Caco-2 (cell line): ENCODE data around the gene NTN4. TPM values are rescaled to one million over a fixed set of nuclear protein-coding genes. Genes with fewer than 3 reads are reported as not detected.

Source experiments
- BruUV-seq: library from RNA; stranded (reverse); fragments of 400-500 nt; replicated peaks from 2 replicates; lab custom pipeline; 2021; lab: Mats Ljungman, UMichigan
- CTCF ChIA-PET: fragments of 300-600 bp; sonication (Branson Sonifier 250); formaldehyde crosslinking; loops from one replicate; lab custom pipeline; 2022; ENCODE audit warnings: antibody characterized with exemption; lab: Charles Lee
- POLR2A ChIA-PET: fragments of 300-600 bp; sonication (Branson Sonifier 250); formaldehyde crosslinking; loops from one replicate; lab custom pipeline; 2022; ENCODE audit warnings: antibody characterized with exemption; lab: Charles Lee
- DNase-seq, 2 experiments: peaks; one replicate each; pipeline versions ENCODE4 v3.0.0 to v3.0.0-alpha.2; 2020 to 2022
- H3K27me3 ChIP-seq: replicated peaks from 2 replicates; pipeline ENCODE4 v1.6.0; 2011; ENCODE audit warnings: low read length; ENCODE audit not compliant: control insufficient read depth, insufficient read depth
- H3K36me3 ChIP-seq: 2 replicates; pipeline ENCODE4 v1.5.1; 2011; ENCODE audit warnings: low read length; ENCODE audit not compliant: control insufficient read depth, insufficient read depth
- H3K4me1 ChIP-seq: fragments of 250-450 bp; sonication (Bioruptor Pico); 2 replicates; pipeline ENCODE4 v1.5.1; 2020; ENCODE audit warnings: mild to moderate bottlenecking
- H3K4me3 ChIP-seq: 2 replicates; pipeline ENCODE4 v1.5.1; 2011; ENCODE audit warnings: low read depth, mild to moderate bottlenecking, control low read depth, low read length
- H3K9me3 ChIP-seq: fragments of 250-450 bp; sonication (Bioruptor Pico); 2 replicates; pipeline ENCODE4 v1.5.1; 2020; ENCODE audit warnings: mild to moderate bottlenecking, moderate library complexity
- H3K27ac Mint-ChIP-seq: one replicate; pipeline ENCODE4 v1.8.0; 2022; ENCODE audit warnings: mixed read lengths; ENCODE audit not compliant: unreplicated experiment
- H3K27me3 Mint-ChIP-seq: one replicate; pipeline ENCODE4 v1.8.0; 2022; ENCODE audit warnings: mixed read lengths; ENCODE audit not compliant: insufficient read depth, unreplicated experiment
- H3K36me3 Mint-ChIP-seq: one replicate; pipeline ENCODE4 v1.8.0; 2022; ENCODE audit warnings: mild to moderate bottlenecking, mixed read lengths; ENCODE audit not compliant: insufficient read depth, unreplicated experiment
- H3K4me1 Mint-ChIP-seq: one replicate; pipeline ENCODE4 v1.8.0; 2022; ENCODE audit warnings: low read depth, mixed read lengths; ENCODE audit not compliant: unreplicated experiment
- H3K4me3 Mint-ChIP-seq: one replicate; pipeline ENCODE4 v1.8.0; 2022; ENCODE audit warnings: mild to moderate bottlenecking, moderate library complexity, mixed read lengths; ENCODE audit not compliant: unreplicated experiment
- H3K9me3 Mint-ChIP-seq: one replicate; pipeline ENCODE4 v1.8.0; 2022; ENCODE audit warnings: mixed read lengths; ENCODE audit not compliant: unreplicated experiment
- intact Hi-C: fragments of 100-400 bp; cut with micrococcal nuclease; formaldehyde crosslinking; loops from one replicate; pipeline ENCODE4 v1.10.0; 2022; ENCODE audit not compliant: unreplicated experiment
- total RNA-seq: library from RNA; stranded (reverse); gene quantifications from 2 replicates; pipeline ENCODE4 v1.2.3, GENCODE V29; 2022
- TF ChIP-seq, protein P1 (sequence below), 2 experiments: fragments of 200-600 bp in 1 of 2; IDR thresholded peaks; 1 replicate in 1 of 2; 2 replicates in 1 of 2; pipeline versions ENCODE4 v1.5.1 to v1.8.0; 2011 to 2022; ENCODE audit warnings: antibody characterized with exemption in 1 of 2, control low read depth in 1 of 2, inconsistent platforms in 1 of 2, low read depth in 1 of 2, low read length in 1 of 2, mild to moderate bottlenecking in 1 of 2, moderate library complexity in 1 of 2; ENCODE audit not compliant: insufficient read depth in 1 of 2, severe bottlenecking in 1 of 2, unreplicated experiment in 1 of 2

Gene NTN4
- total RNA-seq, 1 experiment from 2014 or later = 54.1 TPM

DNA sequence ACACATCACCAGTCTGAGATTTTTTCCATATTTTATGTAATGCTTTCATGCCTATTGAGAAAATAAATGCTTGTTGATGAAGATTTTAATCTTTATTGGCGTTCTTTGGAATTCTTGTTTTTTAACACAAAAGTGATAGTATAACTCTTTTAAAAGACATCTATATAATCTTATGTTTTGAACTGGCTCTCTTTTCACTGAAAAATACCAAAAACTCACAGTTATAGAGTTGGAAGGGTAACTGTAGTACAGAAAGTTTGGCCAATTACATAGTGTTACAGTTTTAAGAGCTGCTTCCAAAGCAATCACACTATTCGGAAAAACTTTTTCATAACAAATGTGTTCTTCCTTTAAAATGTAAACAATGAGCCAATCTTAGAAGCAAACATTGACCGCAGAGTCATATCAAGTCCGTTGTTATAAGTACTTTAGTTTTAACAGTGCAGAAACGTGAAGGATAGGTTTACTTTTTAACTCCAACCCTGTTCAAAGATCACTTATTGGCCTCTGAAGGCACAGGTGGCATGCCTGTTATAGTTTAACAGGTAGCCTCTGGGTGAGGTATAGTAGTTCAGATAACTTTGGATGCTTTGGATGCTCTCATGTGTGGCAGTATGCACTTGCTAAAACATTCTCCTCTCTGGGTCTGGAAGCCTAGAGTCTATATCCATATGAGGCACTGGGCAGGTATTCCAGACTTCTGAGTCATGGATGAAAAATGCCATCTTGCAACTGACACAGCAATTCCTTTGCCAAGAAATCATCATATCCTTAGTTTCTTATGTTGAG lies 12.1 kb upstream of the NTN4 start:
- Histone ChIP-seq H3K27me3 (no peaks in the 10 kb centered on the region), H3K9me3 (no peaks in the 10 kb centered on the region), H3K36me3 (no peaks in the 10 kb centered on the region), H3K4me3 (no peak overlapping the region), H3K4me1 (peaks cover 66% of the 10 kb centered on the region)
- Mint-ChIP-seq H3K27ac (peak overlapping the region; percentile 72), H3K4me1 (peaks cover 35% of the 10 kb centered on the region), H3K27me3 (no peaks in the 10 kb centered on the region), H3K4me3 (peak overlapping the region; percentile 49), H3K9me3 (no peaks in the 10 kb centered on the region), H3K36me3 (peaks cover 6% of the 10 kb centered on the region)
- POLR2A ChIA-PET = no interaction called here
- CTCF ChIA-PET = no interaction called here
- DNase-seq = peak; percentile 78 to 80
- BruUV-seq = TSS peak; percentile 86
- intact Hi-C loops = loop anchor here (1.0 to 2.0 kb wide), 2 partner anchors 11 to 36 kb away; no protein-coding TSS in a partner anchor
- TF ChIP-seq, protein P1, sequence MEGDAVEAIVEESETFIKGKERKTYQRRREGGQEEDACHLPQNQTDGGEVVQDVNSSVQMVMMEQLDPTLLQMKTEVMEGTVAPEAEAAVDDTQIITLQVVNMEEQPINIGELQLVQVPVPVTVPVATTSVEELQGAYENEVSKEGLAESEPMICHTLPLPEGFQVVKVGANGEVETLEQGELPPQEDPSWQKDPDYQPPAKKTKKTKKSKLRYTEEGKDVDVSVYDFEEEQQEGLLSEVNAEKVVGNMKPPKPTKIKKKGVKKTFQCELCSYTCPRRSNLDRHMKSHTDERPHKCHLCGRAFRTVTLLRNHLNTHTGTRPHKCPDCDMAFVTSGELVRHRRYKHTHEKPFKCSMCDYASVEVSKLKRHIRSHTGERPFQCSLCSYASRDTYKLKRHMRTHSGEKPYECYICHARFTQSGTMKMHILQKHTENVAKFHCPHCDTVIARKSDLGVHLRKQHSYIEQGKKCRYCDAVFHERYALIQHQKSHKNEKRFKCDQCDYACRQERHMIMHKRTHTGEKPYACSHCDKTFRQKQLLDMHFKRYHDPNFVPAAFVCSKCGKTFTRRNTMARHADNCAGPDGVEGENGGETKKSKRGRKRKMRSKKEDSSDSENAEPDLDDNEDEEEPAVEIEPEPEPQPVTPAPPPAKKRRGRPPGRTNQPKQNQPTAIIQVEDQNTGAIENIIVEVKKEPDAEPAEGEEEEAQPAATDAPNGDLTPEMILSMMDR (IDR thresholded peaks at IDR 0.05; ENCODE audit: insufficient read depth in 1 of 2, low read depth in 1 of 2, low read length in 1 of 2, severe bottlenecking in 1 of 2, unreplicated experiment in 1 of 2) = no peak

DNA sequence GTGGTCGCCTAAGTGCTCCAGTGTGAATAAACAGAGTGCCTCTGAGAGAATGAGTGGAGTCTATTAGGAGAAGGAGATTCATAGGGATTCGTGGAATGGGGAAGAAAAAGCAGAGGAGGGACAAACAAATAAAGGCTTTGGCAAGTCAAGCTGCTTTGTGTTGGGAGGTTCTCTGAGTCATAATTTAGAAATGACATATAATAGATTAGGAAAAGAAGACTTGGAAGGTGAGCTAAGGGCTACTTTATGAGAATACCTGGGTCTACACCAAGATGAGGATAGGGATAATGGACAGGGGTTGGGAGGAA lies 6.4 kb upstream of the NTN4 start:
- Mint-ChIP-seq H3K4me3 (no peak overlapping the region), H3K27me3 (no peaks in the 10 kb centered on the region), H3K4me1 (peaks cover 31% of the 10 kb centered on the region), H3K9me3 (no peaks in the 10 kb centered on the region), H3K36me3 (peaks cover 6% of the 10 kb centered on the region), H3K27ac (peak overlapping the region; percentile 47)
- Histone ChIP-seq H3K36me3 (no peaks in the 10 kb centered on the region), H3K27me3 (no peaks in the 10 kb centered on the region), H3K9me3 (no peaks in the 10 kb centered on the region), H3K4me1 (peaks cover 61% of the 10 kb centered on the region), H3K4me3 (no peak overlapping the region)
- intact Hi-C loops = no loop called here
- no TSS peak for BruUV-seq
- POLR2A ChIA-PET = no interaction called here
- CTCF ChIA-PET = no interaction called here
- no peak for DNase-seq
- TF ChIP-seq, protein P1 (IDR thresholded peaks at IDR 0.05; ENCODE audit: insufficient read depth in 1 of 2, low read depth in 1 of 2, low read length in 1 of 2, severe bottlenecking in 1 of 2, unreplicated experiment in 1 of 2) = no peak

DNA sequence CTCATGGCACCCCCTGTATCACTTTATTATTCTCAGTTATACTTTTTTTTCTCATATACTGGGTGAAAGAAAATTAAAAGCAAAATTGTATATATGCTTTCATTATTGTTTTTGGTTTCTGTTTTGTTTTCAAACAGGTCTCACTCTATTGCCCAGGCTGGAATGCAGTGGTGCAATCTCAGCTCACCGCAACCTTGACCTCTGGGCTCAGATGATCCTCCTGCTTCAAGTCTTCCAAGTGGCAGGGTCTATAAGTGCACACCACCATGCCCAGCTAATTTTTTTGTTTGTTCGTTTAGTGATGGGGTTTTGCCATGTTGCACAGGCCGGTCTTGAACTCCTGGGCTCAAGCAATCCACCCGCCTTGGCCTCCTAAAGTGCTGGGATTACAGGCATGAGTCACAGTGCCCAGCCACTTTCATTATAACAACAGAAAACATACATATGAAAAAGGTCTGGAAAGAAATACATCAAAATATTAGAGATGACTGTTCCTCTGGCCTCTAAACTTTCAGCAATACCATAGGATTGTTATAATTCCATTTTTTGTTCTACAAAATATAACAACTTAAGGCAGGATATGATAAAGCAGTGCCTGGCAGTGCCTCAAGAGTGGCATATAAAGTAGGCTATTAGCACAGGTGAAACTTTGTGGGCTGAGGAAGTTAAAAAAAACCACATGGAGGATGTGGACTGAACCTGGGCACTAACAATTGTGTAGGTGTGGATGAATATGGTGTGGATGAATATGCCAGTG lies 5.8 kb upstream of the NTN4 start:
- Histone ChIP-seq H3K27me3 (no peaks in the 10 kb centered on the region), H3K4me1 (peaks cover 57% of the 10 kb centered on the region), H3K36me3 (no peaks in the 10 kb centered on the region), H3K9me3 (no peaks in the 10 kb centered on the region), H3K4me3 (no peak overlapping the region)
- CTCF ChIA-PET = no interaction called here
- peak overlapping the region; percentile 47 for H3K27ac Mint-ChIP-seq
- BruUV-seq = no TSS peak
- H3K27me3 Mint-ChIP-seq = no peaks in the 10 kb centered on the region
- no peaks in the 10 kb centered on the region for H3K9me3 Mint-ChIP-seq
- H3K4me3 Mint-ChIP-seq = no peak overlapping the region
- DNase-seq = peak; percentile 24 to 44
- intact Hi-C loops = no loop called here
- TF ChIP-seq, protein P1 (IDR thresholded peaks at IDR 0.05; ENCODE audit: insufficient read depth in 1 of 2, low read depth in 1 of 2, low read length in 1 of 2, severe bottlenecking in 1 of 2, unreplicated experiment in 1 of 2) = no peak
- peaks cover 6% of the 10 kb centered on the region for H3K36me3 Mint-ChIP-seq
- POLR2A ChIA-PET = interaction anchor here (0.5 kb wide), 1 partner anchor 39 kb away, joined by 5 read pairs; no protein-coding TSS in a partner anchor
- H3K4me1 Mint-ChIP-seq = peaks cover 31% of the 10 kb centered on the region
